CD4-positive, CD25-positive, alpha-beta regulatory T cell (primary cell): ENCODE measurements around the gene ELAVL1. TPM values are rescaled to one million over a fixed set of nuclear protein-coding genes. Genes with fewer than 3 reads are reported as not detected.
"Not testable (repeated sequence)": the region's sequence is repeated elsewhere in the genome, so short reads cannot be mapped to it uniquely, and the experiment has no call there.

Experiments
- ATAC-seq, 2 donors: fragments of 150-1000 bp; cut with Tn5 transposase; one replicate each; pipeline ENCODE4 v1.10.0; 2021; ENCODE audit warnings: low read depth in 2 of 2, moderate number of reproducible peaks in 2 of 2, moderate library complexity in 1 of 2
- DNase-seq, 3 donors: peaks; one replicate each; pipeline versions ENCODE4 v3.0.0 to v3.0.0-alpha.2; 2012 to 2022; ENCODE audit warnings: mixed read lengths in 1 of 3
- H3K27ac ChIP-seq: one replicate; pipeline ENCODE4 v1.7.0; 2013; ENCODE audit warnings: mild to moderate bottlenecking, low read length; ENCODE audit not compliant: insufficient read depth, poor library complexity, severe bottlenecking
- H3K27me3 ChIP-seq: one replicate; pipeline ENCODE4 v1.7.0; 2013; ENCODE audit warnings: low read length; ENCODE audit not compliant: control insufficient read depth, insufficient read depth
- H3K36me3 ChIP-seq: one replicate; pipeline ENCODE4 v1.7.0; 2013; ENCODE audit warnings: mild to moderate bottlenecking, low read length, moderate library complexity; ENCODE audit not compliant: control insufficient read depth, insufficient read depth
- H3K4me1 ChIP-seq: 2 replicates; pipeline ENCODE4 v1.7.0; 2013; ENCODE audit warnings: mild to moderate bottlenecking, low read length; ENCODE audit not compliant: insufficient read depth, control insufficient read depth, poor library complexity, severe bottlenecking
- H3K4me3 ChIP-seq: one replicate; pipeline ENCODE4 v1.7.0; 2013; ENCODE audit warnings: low read depth, mild to moderate bottlenecking, low read length, moderate library complexity
- H3K9me3 ChIP-seq, 2 experiments: 1 replicate in 1 of 2; 2 replicates in 1 of 2; pipeline ENCODE4 v1.7.0; 2013; ENCODE audit warnings: low read length in 2 of 2, mild to moderate bottlenecking in 1 of 2, moderate library complexity in 1 of 2; ENCODE audit not compliant: control insufficient read depth in 2 of 2
- H3K27ac Mint-ChIP-seq, 3 donors: one replicate each; pipeline ENCODE4 v1.8.0; 2020 to 2022; ENCODE audit warnings: mild to moderate bottlenecking in 3 of 3, mixed read lengths in 3 of 3, moderate library complexity in 2 of 3
- H3K27me3 Mint-ChIP-seq: one replicate; pipeline ENCODE4 v1.8.0; 2022; ENCODE audit warnings: mild to moderate bottlenecking, mixed read lengths
- H3K36me3 Mint-ChIP-seq: one replicate; pipeline ENCODE4 v1.8.0; 2020; ENCODE audit warnings: mixed read lengths
- H3K4me1 Mint-ChIP-seq, 4 donors: one replicate each; pipeline ENCODE4 v1.8.0; 2020 to 2022; ENCODE audit warnings: mixed read lengths in 4 of 4, mild to moderate bottlenecking in 1 of 4
- H3K4me3 Mint-ChIP-seq, 4 donors: one replicate each; pipeline ENCODE4 v1.8.0; 2020 to 2022; ENCODE audit warnings: mild to moderate bottlenecking in 4 of 4, mixed read lengths in 4 of 4, moderate library complexity in 3 of 4
- H3K9me3 Mint-ChIP-seq, 7 donors: one replicate each; pipeline ENCODE4 v1.8.0; 2020 to 2022; ENCODE audit warnings: mixed read lengths in 7 of 7, mild to moderate bottlenecking in 3 of 7, moderate library complexity in 2 of 7
- polyA plus RNA-seq, 4 donors: library from polyadenylated mRNA; unstranded; fragments of 300-500 nt; fragmentation: Illumina TruSeq; gene quantifications; one replicate each; pipeline ENCODE4 v1.2.3, GENCODE V29; 2021
- total RNA-seq: library from RNA; stranded (reverse); gene quantifications from one replicate; pipeline ENCODE4 v1.2.3, GENCODE V29; 2022

Gene ELAVL1
- total and polyA plus RNA-seq, 5 donors from 2014 or later, result 39.6 to 52.0 (median 48.0) TPM

- Mint-ChIP-seq H3K9me3 (peaks cover 0 to 1% (median 0%) of the 10 kb centered on the region in 7 donors), H3K4me3 (no peak overlapping the region), H3K27ac (no peak overlapping the region), H3K27me3 (peaks cover 15% of the 10 kb centered on the region), H3K36me3 (no peaks in the 10 kb centered on the region), H3K4me1 (peaks cover 0 to 3% (median 0%) of the 10 kb centered on the region in 4 donors)
- no peak overlapping the region for H3K4me3 ChIP-seq
- ATAC-seq (no peak), DNase-seq (no peak)
- H3K27ac ChIP-seq, result no peak overlapping the region
- H3K36me3 ChIP-seq, result no peaks in the 10 kb centered on the region
- H3K9me3 ChIP-seq, result no peaks in the 10 kb centered on the region
- H3K4me1 ChIP-seq, result no peaks in the 10 kb centered on the region
- no peaks in the 10 kb centered on the region for H3K27me3 ChIP-seq
These were observed 37.5 kb upstream of the ELAVL1 start for GRCh38 chr19:8042900-8043299.

- Mint-ChIP-seq H3K4me1 (no peaks in the 10 kb centered on the region), H3K9me3 (peaks cover 0 to 1% (median 0%) of the 10 kb centered on the region in 7 donors), H3K27me3 (peaks cover 4% of the 10 kb centered on the region), H3K4me3 (no peak overlapping the region), H3K27ac (no peak overlapping the region), H3K36me3 (no peaks in the 10 kb centered on the region)
- H3K4me3 ChIP-seq, result no peak overlapping the region
- H3K4me1 ChIP-seq, result no peaks in the 10 kb centered on the region
- H3K9me3 ChIP-seq, result no peaks in the 10 kb centered on the region
- no peaks in the 10 kb centered on the region for H3K36me3 ChIP-seq
- no peak for DNase-seq
- no peak overlapping the region for H3K27ac ChIP-seq
- H3K27me3 ChIP-seq, result no peaks in the 10 kb centered on the region
- no peak for ATAC-seq
These were observed 36.1 kb upstream of the ELAVL1 start for GRCh38 chr19:8041531-8041931.

- H3K27ac Mint-ChIP-seq, result no peak overlapping the region
- H3K27me3 Mint-ChIP-seq, result peaks cover 4% of the 10 kb centered on the region
- no peaks in the 10 kb centered on the region for H3K4me1 ChIP-seq
- no peak overlapping the region for H3K4me3 ChIP-seq
- H3K36me3 Mint-ChIP-seq, result no peaks in the 10 kb centered on the region
- no peaks in the 10 kb centered on the region for H3K9me3 ChIP-seq
- H3K27me3 ChIP-seq, result no peaks in the 10 kb centered on the region
- peaks cover 0 to 1% (median 0%) of the 10 kb centered on the region in 7 donors for H3K9me3 Mint-ChIP-seq
- no peaks in the 10 kb centered on the region for H3K36me3 ChIP-seq
- no peak for ATAC-seq
- no peak overlapping the region for H3K27ac ChIP-seq
- DNase-seq, result no peak
- no peak overlapping the region for H3K4me3 Mint-ChIP-seq
- H3K4me1 Mint-ChIP-seq, result no peaks in the 10 kb centered on the region
These were observed 33.8 kb upstream of the ELAVL1 start for GRCh38 chr19:8039231-8039630.

- Mint-ChIP-seq H3K4me3 (no peak overlapping the region), H3K4me1 (no peaks in the 10 kb centered on the region), H3K27ac (no peak overlapping the region), H3K9me3 (peaks cover 0 to 1% (median 0%) of the 10 kb centered on the region in 7 donors), H3K27me3 (peaks cover 4% of the 10 kb centered on the region), H3K36me3 (no peaks in the 10 kb centered on the region)
- ATAC-seq (no peak), DNase-seq (no peak)
- H3K36me3 ChIP-seq, result no peaks in the 10 kb centered on the region
- no peak overlapping the region for H3K27ac ChIP-seq
- no peaks in the 10 kb centered on the region for H3K9me3 ChIP-seq
- H3K4me3 ChIP-seq, result no peak overlapping the region
- no peaks in the 10 kb centered on the region for H3K27me3 ChIP-seq
- no peaks in the 10 kb centered on the region for H3K4me1 ChIP-seq
These were observed 33.4 kb upstream of the ELAVL1 start for GRCh38 chr19:8038815-8039214.

- H3K9me3 Mint-ChIP-seq, result no peaks in the 10 kb centered on the region
- no peaks in the 10 kb centered on the region for H3K4me1 Mint-ChIP-seq
- H3K4me1 ChIP-seq, result no peaks in the 10 kb centered on the region
- no peak overlapping the region for H3K4me3 ChIP-seq
- H3K4me3 Mint-ChIP-seq, result no peak overlapping the region
- no peak for DNase-seq
- H3K9me3 ChIP-seq, result no peaks in the 10 kb centered on the region
- no peaks in the 10 kb centered on the region for H3K27me3 ChIP-seq
- no peak for ATAC-seq
- H3K27me3 Mint-ChIP-seq, result peaks cover 4% of the 10 kb centered on the region
- peak overlapping the region in 1 of 3 donors; percentile 48 for H3K27ac Mint-ChIP-seq
- no peaks in the 10 kb centered on the region for H3K36me3 ChIP-seq
- H3K27ac ChIP-seq, result no peak overlapping the region
- no peaks in the 10 kb centered on the region for H3K36me3 Mint-ChIP-seq
These were observed 31.1 kb upstream of the ELAVL1 start for GRCh38 chr19:8036434-8037099.

- no peaks in the 10 kb centered on the region for H3K36me3 Mint-ChIP-seq
- no peak overlapping the region for H3K27ac ChIP-seq
- no peaks in the 10 kb centered on the region for H3K9me3 Mint-ChIP-seq
- no peak overlapping the region for H3K4me3 Mint-ChIP-seq
- H3K4me1 Mint-ChIP-seq, result no peaks in the 10 kb centered on the region
- peaks cover 4% of the 10 kb centered on the region for H3K27me3 Mint-ChIP-seq
- no peak overlapping the region for H3K27ac Mint-ChIP-seq
- no peaks in the 10 kb centered on the region for H3K9me3 ChIP-seq
- H3K4me3 ChIP-seq, result no peak overlapping the region
- H3K4me1 ChIP-seq, result no peaks in the 10 kb centered on the region
- ATAC-seq (no peak), DNase-seq (no peak)
- no peaks in the 10 kb centered on the region for H3K36me3 ChIP-seq
- no peaks in the 10 kb centered on the region for H3K27me3 ChIP-seq
These were observed 28.7 kb upstream of the ELAVL1 start for GRCh38 chr19:8034178-8034525.

- H3K4me1 Mint-ChIP-seq, H3K4me3 ChIP-seq, H3K9me3 ChIP-seq, H3K27me3 Mint-ChIP-seq, H3K36me3 Mint-ChIP-seq, DNase-seq, H3K36me3 ChIP-seq, H3K4me3 Mint-ChIP-seq, H3K27ac ChIP-seq, ATAC-seq, H3K4me1 ChIP-seq, H3K9me3 Mint-ChIP-seq, H3K27me3 ChIP-seq: not testable (repeated sequence)
- H3K27ac Mint-ChIP-seq, result peak overlapping the region in 1 of 3 donors; percentile 29
These were observed 28.1 kb upstream of the ELAVL1 start for GRCh38 chr19:8033287-8034177.

GRCh38 chr19:8030960-8031359 lies 25.5 kb upstream of the ELAVL1 start:
- no peak for ATAC-seq
- Mint-ChIP-seq H3K9me3 (no peaks in the 10 kb centered on the region), H3K27me3 (no peaks in the 10 kb centered on the region)

More at GRCh38 chr19:8030960-8031359, 25.5 kb upstream of the ELAVL1 start:
- no peak for DNase-seq
- Histone ChIP-seq H3K36me3 (no peaks in the 10 kb centered on the region), H3K27ac (no peak overlapping the region), H3K4me1 (no peaks in the 10 kb centered on the region), H3K9me3 (no peaks in the 10 kb centered on the region), H3K4me3 (no peak overlapping the region), H3K27me3 (no peaks in the 10 kb centered on the region)
- Mint-ChIP-seq H3K4me1 (no peaks in the 10 kb centered on the region), H3K36me3 (no peaks in the 10 kb centered on the region), H3K4me3 (no peak overlapping the region), H3K27ac (no peak overlapping the region)
